Stimulated activated CD8-positive, alpha-beta memory T cell treated with anti-CD3 and anti-CD28 coated beads, Interleukin-2, amount 100 ng/mL, for 1 hour (primary cell): ENCODE data around the gene ZFYVE16.
"Not testable (repeated sequence)": the region's sequence is repeated elsewhere in the genome, so short reads cannot be mapped to it uniquely, and the experiment has no call there.

ENCODE experiments used
- DNase-seq, 2 donors: peaks; one replicate each; pipeline ENCODE4 v3.0.0-alpha.2; 2020; ENCODE audit warnings: low read depth in 2 of 2

Gene ZFYVE16

DNA sequence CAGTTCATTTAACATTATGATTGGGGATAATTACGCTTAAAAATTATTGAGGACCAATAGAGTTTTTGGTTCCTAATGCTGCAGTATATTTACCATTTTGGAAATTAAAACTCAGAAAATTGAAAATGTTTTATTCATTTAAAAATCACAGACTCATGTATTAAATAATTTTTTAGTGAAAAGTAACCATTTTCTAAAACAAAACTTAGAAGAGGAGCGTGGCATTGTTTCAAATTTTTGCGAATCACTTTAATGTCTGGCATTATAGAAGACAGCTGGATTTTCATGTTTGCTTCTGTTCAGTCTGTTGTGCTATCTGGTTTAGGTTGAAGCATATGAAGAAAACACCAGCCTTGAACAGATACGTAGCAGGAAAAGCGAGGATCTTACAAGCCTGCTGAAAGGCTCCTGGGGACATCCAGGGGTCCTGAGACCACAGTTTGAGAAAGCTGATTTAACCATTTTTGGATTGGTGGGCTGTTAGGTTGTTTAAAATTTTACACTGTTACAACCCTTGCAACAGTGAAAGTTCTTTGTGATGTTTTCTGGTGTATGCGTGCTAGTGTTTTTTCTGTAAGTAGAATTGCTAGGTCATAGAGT is 1.6 kb downstream of the ZFYVE16 start:
- no peak for DNase-seq

DNA sequence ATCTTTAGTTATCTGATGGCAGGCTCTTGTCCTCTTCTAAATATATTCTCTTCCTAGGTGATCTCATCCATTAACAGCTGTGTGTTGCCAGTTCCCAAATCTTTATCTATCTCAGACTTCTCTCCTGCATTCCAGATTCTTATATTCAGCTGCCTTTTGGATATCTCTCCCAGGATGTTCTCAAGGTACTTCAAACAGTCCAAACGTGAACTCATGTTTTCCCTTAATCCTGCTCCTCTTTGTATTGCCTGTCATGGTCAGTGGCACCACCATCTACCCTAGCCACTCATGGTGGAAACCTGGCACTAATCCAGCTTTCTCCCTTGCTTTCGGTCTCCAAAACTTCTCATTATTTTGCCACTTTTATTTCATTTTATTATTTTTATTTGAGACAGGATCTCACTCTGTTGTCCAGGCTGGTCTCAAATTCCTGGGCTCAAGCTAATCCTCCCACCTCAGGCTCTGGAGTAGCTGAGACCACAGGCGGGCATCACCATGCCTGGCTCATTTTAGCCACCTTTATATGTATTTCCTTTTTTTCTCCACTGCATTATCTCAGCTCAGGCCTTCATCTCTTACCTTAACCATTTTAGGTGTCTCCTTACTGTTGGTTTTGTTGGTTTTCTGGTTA is 3.8 kb downstream of the ZFYVE16 start:
- DNase-seq = no peak

- DNase-seq = no peak
Measured at GRCh38 chr5:80414113-80414512, 6.2 kb downstream of the ZFYVE16 start.

GRCh38 chr5:80417973-80418372 is 10.1 kb downstream of the ZFYVE16 start:
- DNase-seq = no peak

- DNase-seq = not testable (repeated sequence)
Measured at GRCh38 chr5:80424365-80424764, 16.5 kb downstream of the ZFYVE16 start.

- DNase-seq = no peak
Measured at GRCh38 chr5:80435476-80435875, 27.6 kb downstream of the ZFYVE16 start.

DNA sequence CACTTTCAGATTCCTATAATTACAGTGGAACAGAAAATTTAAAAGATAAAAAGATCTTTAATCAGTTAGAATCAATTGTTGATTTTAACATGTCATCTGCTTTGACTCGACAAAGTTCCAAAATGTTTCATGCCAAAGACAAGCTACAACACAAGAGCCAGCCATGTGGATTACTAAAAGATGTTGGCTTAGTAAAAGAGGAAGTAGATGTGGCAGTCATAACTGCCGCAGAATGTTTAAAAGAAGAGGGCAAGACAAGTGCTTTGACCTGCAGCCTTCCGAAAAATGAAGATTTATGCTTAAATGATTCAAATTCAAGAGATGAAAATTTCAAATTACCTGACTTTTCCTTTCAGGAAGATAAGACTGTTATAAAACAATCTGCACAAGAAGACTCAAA is 29.5 kb downstream of the ZFYVE16 start:
- no peak for DNase-seq

DNA sequence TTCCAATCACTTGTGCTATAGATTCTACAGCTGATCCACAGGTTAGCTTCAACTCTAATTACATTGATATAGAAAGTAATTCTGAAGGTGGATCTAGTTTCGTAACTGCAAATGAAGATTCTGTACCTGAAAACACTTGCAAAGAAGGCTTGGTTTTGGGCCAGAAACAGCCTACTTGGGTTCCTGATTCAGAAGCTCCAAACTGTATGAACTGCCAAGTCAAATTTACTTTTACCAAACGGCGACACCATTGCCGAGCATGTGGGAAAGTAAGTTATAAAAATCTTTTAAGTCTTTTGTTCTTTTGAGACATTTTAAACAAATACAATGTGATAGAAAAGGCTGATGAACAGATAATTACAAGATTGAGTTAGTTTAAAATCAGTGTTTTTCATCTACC is 30.9 kb downstream of the ZFYVE16 start:
- DNase-seq = no peak

DNA sequence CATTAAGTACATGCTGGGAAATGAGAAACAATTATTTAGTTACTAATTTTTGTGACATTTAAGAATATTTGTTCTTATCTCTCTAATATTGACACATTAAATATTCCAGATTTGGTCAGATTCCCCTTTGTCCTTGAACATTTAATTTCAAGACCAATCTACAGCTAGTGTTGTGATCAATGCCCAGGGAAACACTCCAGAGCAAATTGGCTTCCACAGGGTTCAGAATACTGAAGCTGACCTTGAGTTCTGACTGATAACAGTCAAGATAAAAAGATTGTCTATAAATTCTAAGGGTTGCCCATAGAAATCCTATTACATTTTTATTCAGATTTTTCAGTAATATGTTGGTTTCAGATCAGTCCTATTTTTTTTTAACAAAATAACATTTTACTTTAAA is 31.3 kb downstream of the ZFYVE16 start:
- no peak for DNase-seq

DNA sequence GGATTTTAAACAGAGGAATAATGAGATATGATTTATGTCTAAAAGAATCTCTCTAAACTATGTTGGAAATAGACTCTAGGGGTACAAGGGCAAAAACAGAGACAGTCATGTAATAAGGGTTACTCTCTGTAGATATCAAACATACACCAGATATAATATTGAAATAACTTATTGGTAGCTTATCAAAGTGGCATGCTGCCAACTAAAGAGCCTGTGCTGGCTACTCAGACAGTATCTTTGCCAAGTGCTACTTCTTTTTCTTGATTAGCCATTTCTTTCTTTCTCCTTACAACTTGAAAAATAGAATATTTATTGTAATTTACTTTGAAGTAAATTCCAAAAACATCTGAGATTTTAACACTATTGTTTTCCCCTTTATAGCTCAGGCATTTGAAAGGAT is 34.9 kb downstream of the ZFYVE16 start:
- DNase-seq = no peak

DNA sequence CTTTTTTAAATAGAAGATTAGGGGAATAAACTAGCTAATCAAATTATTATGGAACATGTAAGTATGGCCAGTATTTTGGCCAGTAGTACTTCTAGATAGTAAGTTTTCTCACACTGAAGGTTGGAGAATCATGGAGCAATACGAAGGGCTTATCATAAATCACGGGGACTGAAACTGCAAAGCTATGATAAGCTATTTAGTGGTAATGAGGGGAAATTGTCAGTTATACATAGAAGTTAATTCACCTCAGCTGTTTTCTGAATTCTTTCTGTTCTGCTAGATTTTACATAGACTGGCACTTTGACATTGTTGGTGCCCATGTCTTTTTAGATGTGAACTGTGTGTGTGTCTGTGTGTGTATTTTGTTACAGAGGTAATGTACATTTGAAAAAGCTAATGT is 45.5 kb downstream of the ZFYVE16 start:
- no peak for DNase-seq

GRCh38 chr5:80463269-80463668 is 55.4 kb downstream of the ZFYVE16 start:
- DNase-seq = no peak

GRCh38 chr5:80466669-80467485 is 59.0 kb downstream of the ZFYVE16 start:
- no peak for DNase-seq

DNA sequence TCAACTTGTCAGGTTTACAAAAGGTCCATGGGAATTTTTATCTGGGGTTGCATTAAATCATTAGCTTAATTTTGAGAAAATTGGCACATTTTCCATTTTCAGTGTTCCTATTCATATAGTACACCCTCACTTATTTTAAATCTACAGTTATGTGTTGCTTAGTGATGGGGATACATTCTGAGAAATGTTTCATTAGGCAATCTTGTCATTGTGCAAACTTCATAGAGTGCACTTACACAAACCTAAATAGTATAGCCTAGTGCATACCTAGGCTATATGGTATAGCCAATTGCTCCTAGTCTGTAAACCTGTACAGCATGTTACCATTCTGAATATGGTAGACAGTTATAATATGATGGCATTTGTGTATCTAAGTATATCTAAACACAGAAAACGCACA is 60.3 kb downstream of the ZFYVE16 start:
- no peak for DNase-seq

DNA sequence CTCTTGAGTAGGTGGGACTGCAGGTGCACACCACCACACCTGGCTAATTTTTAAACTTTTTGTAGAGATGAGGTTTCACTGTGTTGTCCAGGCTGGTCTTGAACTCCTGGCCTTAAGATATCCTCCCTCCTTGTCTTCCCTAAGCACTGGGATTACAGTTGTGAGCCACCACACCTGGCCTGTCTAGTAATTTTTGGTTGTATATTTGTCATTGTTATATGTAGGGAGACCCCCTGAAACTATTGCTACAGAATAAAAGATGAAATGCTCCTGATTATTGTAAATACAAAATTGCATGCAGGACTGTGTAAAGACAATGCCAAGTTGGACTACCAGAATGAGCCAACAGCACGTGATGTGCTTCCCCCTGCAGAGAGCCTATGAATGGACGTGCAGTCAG is 62.8 kb downstream of the ZFYVE16 start:
- DNase-seq = not testable (repeated sequence)

GRCh38 chr5:80474929-80475328 is 67.1 kb downstream of the ZFYVE16 start:
- no peak for DNase-seq

- no peak for DNase-seq
Measured at GRCh38 chr5:80479713-80480112, 71.8 kb downstream of the ZFYVE16 start.

DNA sequence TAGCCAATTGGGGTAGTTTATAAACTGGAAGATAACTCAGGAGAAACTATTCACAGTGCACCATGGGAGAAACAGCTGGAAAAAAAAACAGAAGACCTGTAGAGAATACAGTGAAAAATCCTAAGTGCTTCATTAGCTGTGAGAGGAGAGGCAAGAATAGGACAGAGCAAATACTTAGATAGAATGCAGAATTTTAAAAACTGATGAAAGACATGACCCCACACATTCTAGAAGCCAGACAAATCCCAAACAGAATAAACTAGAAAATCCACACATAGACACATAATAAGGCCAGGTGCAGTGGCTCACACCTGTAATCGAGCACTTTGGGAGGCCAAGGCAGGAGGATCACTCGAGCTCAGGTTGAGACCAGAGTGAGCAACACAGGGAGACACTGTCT is 72.5 kb downstream of the ZFYVE16 start:
- DNase-seq = no peak

- DNase-seq = no peak
Measured at GRCh38 chr5:80481019-80481893, 73.4 kb downstream of the ZFYVE16 start.

DNA sequence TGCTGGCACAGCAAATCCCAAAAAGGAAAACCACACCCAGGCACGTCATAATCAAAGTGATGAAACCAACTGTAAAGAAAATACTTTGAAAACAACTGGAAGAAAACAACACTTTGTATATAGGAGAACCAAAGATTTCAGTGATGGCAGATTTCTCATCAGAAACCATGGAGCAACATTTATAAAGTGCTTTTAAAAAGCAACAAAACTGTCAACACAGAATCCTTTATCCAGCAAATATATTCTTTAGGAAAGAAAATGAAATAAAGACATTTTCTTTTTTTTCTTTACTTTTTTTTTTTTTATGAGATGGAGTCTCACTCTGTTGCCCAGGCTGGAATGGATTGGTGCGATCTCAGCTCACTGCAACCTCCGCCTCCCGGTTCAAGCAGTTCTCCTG is 74.7 kb downstream of the ZFYVE16 start:
- DNase-seq = no peak

DNA sequence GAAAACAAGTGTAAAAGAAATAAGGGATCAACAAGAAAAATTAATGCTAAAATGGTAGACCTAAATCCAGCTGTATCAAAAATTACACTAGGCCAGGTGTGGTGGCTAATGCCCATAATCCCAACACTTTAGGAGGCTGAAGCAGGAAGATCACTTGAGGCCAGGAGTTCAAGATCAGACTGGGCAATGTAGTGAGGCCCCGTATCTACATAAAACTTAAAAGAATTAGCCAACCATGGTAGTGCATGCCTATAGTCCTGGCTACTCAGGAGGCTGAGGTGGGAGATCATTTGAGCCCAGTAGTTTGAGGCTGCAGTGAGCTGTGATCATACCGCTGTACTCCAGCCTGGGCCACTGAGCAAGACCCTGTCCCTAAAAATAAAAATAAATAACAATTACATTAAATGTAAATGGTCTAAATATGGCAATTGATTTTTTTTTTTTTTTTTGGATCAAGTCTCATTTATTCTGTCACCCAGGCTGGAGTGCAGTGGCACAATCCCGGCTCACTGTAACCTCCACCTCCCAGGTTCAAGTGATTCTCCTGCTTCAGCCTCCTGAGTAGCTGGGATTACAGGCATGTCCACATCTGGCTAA is 75.9 kb downstream of the ZFYVE16 start:
- DNase-seq = no peak

DNA sequence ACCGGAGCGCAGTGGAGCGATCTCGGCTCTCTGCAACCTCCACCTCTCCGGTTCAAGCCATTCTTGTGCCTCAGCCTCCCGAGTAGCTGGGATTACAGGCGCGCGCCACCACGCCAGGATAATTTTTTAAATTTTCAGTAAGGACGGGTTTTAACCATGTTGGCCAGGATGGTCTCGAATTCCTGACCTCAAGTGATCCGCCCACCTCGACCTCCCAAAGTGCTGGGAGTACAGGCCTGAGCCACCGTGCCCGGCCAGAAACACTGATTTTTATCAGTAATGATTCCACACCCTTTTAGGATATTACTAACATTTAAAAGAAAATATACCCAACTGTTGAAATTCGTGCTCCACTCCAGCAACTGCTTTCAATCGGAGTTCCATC is 79.6 kb downstream of the ZFYVE16 start:
- no peak for DNase-seq
